Liver (tissue), 9 donors: ENCODE results near the gene THAP4. TPM values are rescaled to one million over a fixed set of nuclear protein-coding genes. Genes with fewer than 3 reads are reported as not detected.

Experiments used
- DNase-seq: peaks from one replicate; pipeline ENCODE4 v3.0.0-alpha.2; 2017; ENCODE audit warnings: low spot score
- H3K27ac ChIP-seq, 2 donors: one replicate each; pipeline ENCODE4 v1.7.0; 2013; ENCODE audit warnings: inconsistent platforms in 2 of 2, low read length in 2 of 2, control low read depth in 1 of 2, low read depth in 1 of 2, mild to moderate bottlenecking in 1 of 2
- H3K27me3 ChIP-seq, 4 donors: one replicate each; pipeline versions ENCODE4 v1.6.1 to v1.7.0; 2013; ENCODE audit warnings: low read length in 3 of 4, inconsistent platforms in 1 of 4, mild to moderate bottlenecking in 1 of 4, moderate library complexity in 1 of 4; ENCODE audit not compliant: control insufficient read depth in 4 of 4, insufficient read depth in 4 of 4
- H3K36me3 ChIP-seq, 4 donors: one replicate each; pipeline versions ENCODE4 v1.6.1 to v1.7.0; 2013; ENCODE audit warnings: low read length in 3 of 4, mild to moderate bottlenecking in 3 of 4, low read depth in 1 of 4, moderate library complexity in 1 of 4; ENCODE audit not compliant: control insufficient read depth in 4 of 4, insufficient read depth in 3 of 4
- H3K4me1 ChIP-seq, 4 donors: one replicate each; pipeline versions ENCODE4 v1.6.1 to v1.7.0; 2013; ENCODE audit warnings: low read length in 3 of 4, mild to moderate bottlenecking in 3 of 4, moderate library complexity in 1 of 4; ENCODE audit not compliant: control insufficient read depth in 4 of 4, insufficient read depth in 4 of 4
- H3K4me3 ChIP-seq, 3 donors: one replicate each; pipeline versions ENCODE4 v1.6.1 to v1.7.0; 2013; ENCODE audit warnings: low read length in 3 of 3, control low read depth in 1 of 3, low read depth in 1 of 3, mild to moderate bottlenecking in 1 of 3
- H3K9ac ChIP-seq, 2 donors: one replicate each; pipeline ENCODE4 v1.7.0; 2013; ENCODE audit warnings: low read length in 2 of 2, mild to moderate bottlenecking in 2 of 2, moderate library complexity in 2 of 2, control low read depth in 1 of 2, low read depth in 1 of 2
- H3K9me3 ChIP-seq, 4 donors: one replicate each; pipeline versions ENCODE4 v1.6.1 to v1.7.0; 2013; ENCODE audit warnings: low read length in 3 of 4; ENCODE audit not compliant: control insufficient read depth in 4 of 4
- EGR1 ChIP-seq, 2 donors: IDR thresholded peaks; 2 replicates each; pipeline ENCODE4 v1.6.1; 2016 to 2018; ENCODE audit warnings: antibody characterized with exemption in 2 of 2, low read depth in 2 of 2
- FOXA1 ChIP-seq: IDR thresholded peaks from 2 replicates; pipeline ENCODE4 v1.6.1; 2016; ENCODE audit warnings: antibody characterized with exemption
- FOXA2 ChIP-seq: IDR thresholded peaks from 2 replicates; pipeline ENCODE4 v1.6.1; 2016; ENCODE audit warnings: antibody characterized with exemption
- GABPA ChIP-seq, 2 donors: IDR thresholded peaks in 1 of 2; conservative IDR thresholded peaks in 1 of 2; 2 replicates each; pipeline ENCODE4 v1.6.1; 2016; ENCODE audit warnings: antibody characterized with exemption in 2 of 2, mild to moderate bottlenecking in 1 of 2, moderate library complexity in 1 of 2
- HNF4A ChIP-seq, 2 donors: conservative IDR thresholded peaks; 2 replicates each; pipeline ENCODE4 v1.6.1; 2016; ENCODE audit warnings: antibody characterized with exemption in 2 of 2, mild to moderate bottlenecking in 2 of 2
- HNF4G ChIP-seq: IDR thresholded peaks from 2 replicates; pipeline ENCODE4 v1.6.1; 2016; ENCODE audit warnings: antibody characterized with exemption
- NR2F2 ChIP-seq: IDR thresholded peaks from 2 replicates; pipeline ENCODE4 v1.6.1; 2016; ENCODE audit warnings: antibody characterized with exemption
- RAD21 ChIP-seq, 2 donors: IDR thresholded peaks; 2 replicates each; pipeline ENCODE4 v1.6.1; 2016; ENCODE audit warnings: antibody characterized with exemption in 2 of 2, mild to moderate bottlenecking in 2 of 2
- RXRA ChIP-seq, 2 donors: IDR thresholded peaks; 2 replicates each; pipeline ENCODE4 v1.6.1; 2017 to 2018; ENCODE audit warnings: antibody characterized with exemption in 2 of 2, mild to moderate bottlenecking in 1 of 2
- SP1 ChIP-seq: IDR thresholded peaks from 2 replicates; pipeline ENCODE4 v1.6.1; 2018; ENCODE audit warnings: antibody characterized with exemption, mild to moderate bottlenecking
- TAF1 ChIP-seq: conservative IDR thresholded peaks from 2 replicates; pipeline ENCODE4 v1.6.1; 2016; ENCODE audit warnings: antibody characterized with exemption, mild to moderate bottlenecking
- YY1 ChIP-seq: IDR thresholded peaks from 2 replicates; pipeline ENCODE4 v1.6.1; 2016; ENCODE audit warnings: antibody characterized with exemption, mild to moderate bottlenecking
- WGBS: extraction: QIAGEN DNeasy Blood & Tissue Kit; methylation state at CpG from one replicate; pipeline ENCODE4 v1.1.7; 2013; 5-methylcytosine and 5-hydroxymethylcytosine counted together
- polyA plus RNA-seq, 2 donors: library from polyadenylated mRNA; stranded (reverse) in 1 of 2; unstranded in 1 of 2; fragments of 200-250 nt in 1 of 2; fragments of >200 nt in 1 of 2; fragmentation: Nextera tagmentation in 1 of 2; extraction: Ambion mirVana in 1 of 2; gene quantifications; one replicate each; pipeline versions ENCODE4 v1.2.1 to v1.2.3, GENCODE V29; 2013 to 2015
- total RNA-seq, 2 donors: library from RNA; depleted of rRNA; stranded (reverse); fragments of >200 nt; gene quantifications; one replicate each; pipeline ENCODE4 v1.2.3, GENCODE V29; 2014
- TF ChIP-seq, protein P1 (sequence below): IDR thresholded peaks from 2 replicates; pipeline ENCODE4 v1.6.1; 2016; ENCODE audit warnings: antibody characterized with exemption, mild to moderate bottlenecking
- TF ChIP-seq, protein P2 (sequence below): IDR thresholded peaks from 2 replicates; pipeline ENCODE4 v1.6.1; 2016; ENCODE audit warnings: antibody characterized with exemption
- TF ChIP-seq, protein P3 (sequence below): IDR thresholded peaks from 2 replicates; pipeline ENCODE4 v1.6.1; 2016; ENCODE audit warnings: antibody characterized with exemption
- TF ChIP-seq, protein P4 (sequence below): IDR thresholded peaks from 2 replicates; pipeline ENCODE4 v1.6.1; 2016; ENCODE audit warnings: antibody characterized with exemption
- donor health status: healthy.
- donor health status: healthy.
- donor health status: healthy.
- donor health status: healthy.
- donor health status: healthy.

The THAP4 gene
- total and polyA plus RNA-seq, 4 donors: 16.8 to 33.1 (median 22.7) TPM

DNA sequence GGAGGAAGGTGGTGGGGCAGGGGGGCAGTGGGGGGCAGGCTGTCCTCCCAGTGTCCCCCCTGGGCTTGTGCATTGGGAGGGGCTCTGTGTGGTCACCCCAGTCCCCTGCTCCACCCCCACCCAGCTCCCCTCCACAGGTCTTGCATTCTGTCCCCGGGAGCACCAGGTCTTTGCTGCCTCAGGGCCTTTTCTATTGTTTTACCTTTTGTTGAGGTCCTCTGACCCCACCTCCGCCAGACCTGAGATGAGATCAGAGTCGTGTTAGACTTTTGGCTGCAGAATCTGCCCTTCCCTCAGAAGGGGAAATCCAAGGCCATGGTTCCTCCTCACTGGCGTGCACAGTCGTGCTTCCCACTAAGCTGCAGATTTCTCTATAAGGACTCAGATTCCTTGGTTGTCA, 21.3 kb upstream of the THAP4 start:
- 91% methylated on average over 5 of the region's 5 CpGs for WGBS
- H3K4me3 ChIP-seq: no peak overlapping the region
- no peak overlapping the region for H3K9ac ChIP-seq
- no peak for TF ChIP-seq HNF4G
- TF ChIP-seq TAF1: no peak
- no peak for TF ChIP-seq NR2F2
- TF ChIP-seq, protein P1, sequence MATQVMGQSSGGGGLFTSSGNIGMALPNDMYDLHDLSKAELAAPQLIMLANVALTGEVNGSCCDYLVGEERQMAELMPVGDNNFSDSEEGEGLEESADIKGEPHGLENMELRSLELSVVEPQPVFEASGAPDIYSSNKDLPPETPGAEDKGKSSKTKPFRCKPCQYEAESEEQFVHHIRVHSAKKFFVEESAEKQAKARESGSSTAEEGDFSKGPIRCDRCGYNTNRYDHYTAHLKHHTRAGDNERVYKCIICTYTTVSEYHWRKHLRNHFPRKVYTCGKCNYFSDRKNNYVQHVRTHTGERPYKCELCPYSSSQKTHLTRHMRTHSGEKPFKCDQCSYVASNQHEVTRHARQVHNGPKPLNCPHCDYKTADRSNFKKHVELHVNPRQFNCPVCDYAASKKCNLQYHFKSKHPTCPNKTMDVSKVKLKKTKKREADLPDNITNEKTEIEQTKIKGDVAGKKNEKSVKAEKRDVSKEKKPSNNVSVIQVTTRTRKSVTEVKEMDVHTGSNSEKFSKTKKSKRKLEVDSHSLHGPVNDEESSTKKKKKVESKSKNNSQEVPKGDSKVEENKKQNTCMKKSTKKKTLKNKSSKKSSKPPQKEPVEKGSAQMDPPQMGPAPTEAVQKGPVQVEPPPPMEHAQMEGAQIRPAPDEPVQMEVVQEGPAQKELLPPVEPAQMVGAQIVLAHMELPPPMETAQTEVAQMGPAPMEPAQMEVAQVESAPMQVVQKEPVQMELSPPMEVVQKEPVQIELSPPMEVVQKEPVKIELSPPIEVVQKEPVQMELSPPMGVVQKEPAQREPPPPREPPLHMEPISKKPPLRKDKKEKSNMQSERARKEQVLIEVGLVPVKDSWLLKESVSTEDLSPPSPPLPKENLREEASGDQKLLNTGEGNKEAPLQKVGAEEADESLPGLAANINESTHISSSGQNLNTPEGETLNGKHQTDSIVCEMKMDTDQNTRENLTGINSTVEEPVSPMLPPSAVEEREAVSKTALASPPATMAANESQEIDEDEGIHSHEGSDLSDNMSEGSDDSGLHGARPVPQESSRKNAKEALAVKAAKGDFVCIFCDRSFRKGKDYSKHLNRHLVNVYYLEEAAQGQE: no peak
- TF ChIP-seq, protein P2, sequence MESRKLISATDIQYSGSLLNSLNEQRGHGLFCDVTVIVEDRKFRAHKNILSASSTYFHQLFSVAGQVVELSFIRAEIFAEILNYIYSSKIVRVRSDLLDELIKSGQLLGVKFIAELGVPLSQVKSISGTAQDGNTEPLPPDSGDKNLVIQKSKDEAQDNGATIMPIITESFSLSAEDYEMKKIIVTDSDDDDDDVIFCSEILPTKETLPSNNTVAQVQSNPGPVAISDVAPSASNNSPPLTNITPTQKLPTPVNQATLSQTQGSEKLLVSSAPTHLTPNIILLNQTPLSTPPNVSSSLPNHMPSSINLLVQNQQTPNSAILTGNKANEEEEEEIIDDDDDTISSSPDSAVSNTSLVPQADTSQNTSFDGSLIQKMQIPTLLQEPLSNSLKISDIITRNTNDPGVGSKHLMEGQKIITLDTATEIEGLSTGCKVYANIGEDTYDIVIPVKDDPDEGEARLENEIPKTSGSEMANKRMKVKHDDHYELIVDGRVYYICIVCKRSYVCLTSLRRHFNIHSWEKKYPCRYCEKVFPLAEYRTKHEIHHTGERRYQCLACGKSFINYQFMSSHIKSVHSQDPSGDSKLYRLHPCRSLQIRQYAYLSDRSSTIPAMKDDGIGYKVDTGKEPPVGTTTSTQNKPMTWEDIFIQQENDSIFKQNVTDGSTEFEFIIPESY: no peak
- TF ChIP-seq RAD21 (IDR thresholded peaks at IDR 0.05): no peak
- no peak for TF ChIP-seq GABPA (IDR thresholded peaks at IDR 0.05 in 1 of 2, conservative IDR thresholded peaks at IDR 0.05 in 1 of 2)
- TF ChIP-seq EGR1 (IDR thresholded peaks at IDR 0.05; ENCODE audit: low read depth in 2 of 2): no peak
- TF ChIP-seq RXRA (IDR thresholded peaks at IDR 0.05): no peak
- TF ChIP-seq YY1: no peak
- TF ChIP-seq, protein P3, sequence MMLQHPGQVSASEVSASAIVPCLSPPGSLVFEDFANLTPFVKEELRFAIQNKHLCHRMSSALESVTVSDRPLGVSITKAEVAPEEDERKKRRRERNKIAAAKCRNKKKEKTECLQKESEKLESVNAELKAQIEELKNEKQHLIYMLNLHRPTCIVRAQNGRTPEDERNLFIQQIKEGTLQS: no peak
- TF ChIP-seq FOXA1: no peak
- H3K9me3 ChIP-seq: no peaks in the 10 kb centered on the region
- H3K4me1 ChIP-seq: no peaks in the 10 kb centered on the region
- DNase-seq: no peak
- peaks cover 13 to 62% (median 27%) of the 10 kb centered on the region in 4 donors for H3K36me3 ChIP-seq
- H3K27ac ChIP-seq: no peak overlapping the region
- no peaks in the 10 kb centered on the region for H3K27me3 ChIP-seq

DNA sequence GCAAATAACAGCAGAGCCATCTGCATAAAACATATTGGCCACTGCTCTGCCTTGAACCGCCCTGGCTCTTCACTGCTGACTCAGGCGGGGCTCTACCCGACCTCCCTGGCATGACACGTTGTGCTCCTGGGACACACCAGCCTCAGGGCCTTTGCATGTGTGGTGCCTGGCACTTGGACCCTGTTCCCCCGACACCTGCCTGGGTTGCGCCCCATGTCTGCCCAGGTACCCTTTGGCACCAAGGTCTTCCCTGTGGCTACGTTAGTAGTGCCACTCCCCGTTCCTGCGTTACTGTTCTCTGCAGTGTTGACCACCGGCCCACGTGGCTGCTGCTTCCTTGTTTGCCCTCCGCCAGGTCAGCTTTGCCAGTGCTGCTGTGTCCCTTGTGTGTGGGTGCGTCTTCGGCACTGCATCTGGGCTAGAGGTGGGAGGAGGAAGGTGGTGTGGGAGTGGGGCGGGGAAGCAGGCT, 20.9 kb upstream of the THAP4 start:
- Histone ChIP-seq H3K4me3 (no peak overlapping the region), H3K9me3 (no peaks in the 10 kb centered on the region), H3K4me1 (no peaks in the 10 kb centered on the region), H3K9ac (no peak overlapping the region), H3K27me3 (no peaks in the 10 kb centered on the region), H3K36me3 (peaks cover 13 to 65% (median 31%) of the 10 kb centered on the region in 4 donors), H3K27ac (no peak overlapping the region)
- TF ChIP-seq, protein P2: no peak
- TF ChIP-seq HNF4G: no peak
- TF ChIP-seq FOXA2: no peak
- no peak for TF ChIP-seq NR2F2
- TF ChIP-seq EGR1 (IDR thresholded peaks at IDR 0.05; ENCODE audit: low read depth in 2 of 2): no peak
- TF ChIP-seq RXRA (IDR thresholded peaks at IDR 0.05): no peak
- no peak for TF ChIP-seq SP1
- TF ChIP-seq, protein P4, sequence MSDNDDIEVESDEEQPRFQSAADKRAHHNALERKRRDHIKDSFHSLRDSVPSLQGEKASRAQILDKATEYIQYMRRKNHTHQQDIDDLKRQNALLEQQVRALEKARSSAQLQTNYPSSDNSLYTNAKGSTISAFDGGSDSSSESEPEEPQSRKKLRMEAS: no peak
- no peak for TF ChIP-seq YY1
- TF ChIP-seq, protein P1: no peak
- no peak for TF ChIP-seq FOXA1
- TF ChIP-seq HNF4A (conservative IDR thresholded peaks at IDR 0.05): no peak
- DNase-seq: no peak
- WGBS: 93% methylated on average over 15 of the region's 15 CpGs
